CD4-positive, alpha-beta T cell treated with Interleukin-6 at 100 ng/mL for 8 hours (primary cell): ENCODE data around the gene RASD1.

Source experiments
- DNase-seq: peaks from one replicate; pipeline ENCODE4 v3.0.0-alpha.2; 2020; ENCODE audit warnings: mixed read lengths, low spot score

Gene RASD1

GRCh38 chr17:17510456-17511292 is 14.5 kb upstream of the RASD1 start:
- no peak for DNase-seq

DNA sequence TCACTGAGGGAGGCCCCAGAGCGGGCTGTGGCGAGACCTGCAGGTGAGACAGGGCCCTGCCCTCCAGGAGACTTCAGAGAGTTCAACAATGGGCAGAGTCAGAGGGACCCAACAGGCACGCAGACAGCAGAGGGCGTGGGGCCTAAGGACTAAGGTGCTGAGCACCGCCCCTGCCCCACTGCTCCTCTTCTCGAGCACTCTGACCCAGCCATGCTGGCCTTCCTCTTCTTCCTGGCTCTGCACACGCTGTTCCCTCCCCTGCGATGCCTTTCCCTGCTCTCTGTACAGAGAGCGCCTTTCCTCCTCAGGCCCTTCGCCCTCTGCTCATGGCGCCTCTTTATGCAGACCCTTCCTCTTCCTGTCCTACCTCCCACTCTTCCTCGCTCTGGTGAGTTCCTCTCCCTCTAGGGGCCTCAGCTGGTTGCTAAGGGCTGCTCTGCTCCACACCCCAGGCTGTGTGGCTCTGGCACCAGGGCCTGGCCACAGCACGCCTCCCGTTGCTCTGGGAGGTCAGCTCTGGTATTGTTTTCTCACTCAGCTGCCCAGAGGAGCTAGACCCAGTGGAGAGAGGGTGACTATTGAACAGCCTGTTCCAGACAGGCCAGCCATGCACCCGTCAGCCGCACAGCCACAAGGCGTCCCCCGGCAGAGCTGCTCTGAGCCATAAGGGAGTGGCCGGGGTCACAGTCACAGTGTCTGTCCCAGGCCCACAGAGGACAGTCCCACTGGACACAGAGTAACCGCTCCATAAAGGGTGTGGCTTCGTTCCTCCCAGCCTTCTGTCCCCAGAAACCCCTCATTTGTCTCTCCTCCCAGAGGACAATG is 13.6 kb upstream of the RASD1 start:
- no peak for DNase-seq

DNA sequence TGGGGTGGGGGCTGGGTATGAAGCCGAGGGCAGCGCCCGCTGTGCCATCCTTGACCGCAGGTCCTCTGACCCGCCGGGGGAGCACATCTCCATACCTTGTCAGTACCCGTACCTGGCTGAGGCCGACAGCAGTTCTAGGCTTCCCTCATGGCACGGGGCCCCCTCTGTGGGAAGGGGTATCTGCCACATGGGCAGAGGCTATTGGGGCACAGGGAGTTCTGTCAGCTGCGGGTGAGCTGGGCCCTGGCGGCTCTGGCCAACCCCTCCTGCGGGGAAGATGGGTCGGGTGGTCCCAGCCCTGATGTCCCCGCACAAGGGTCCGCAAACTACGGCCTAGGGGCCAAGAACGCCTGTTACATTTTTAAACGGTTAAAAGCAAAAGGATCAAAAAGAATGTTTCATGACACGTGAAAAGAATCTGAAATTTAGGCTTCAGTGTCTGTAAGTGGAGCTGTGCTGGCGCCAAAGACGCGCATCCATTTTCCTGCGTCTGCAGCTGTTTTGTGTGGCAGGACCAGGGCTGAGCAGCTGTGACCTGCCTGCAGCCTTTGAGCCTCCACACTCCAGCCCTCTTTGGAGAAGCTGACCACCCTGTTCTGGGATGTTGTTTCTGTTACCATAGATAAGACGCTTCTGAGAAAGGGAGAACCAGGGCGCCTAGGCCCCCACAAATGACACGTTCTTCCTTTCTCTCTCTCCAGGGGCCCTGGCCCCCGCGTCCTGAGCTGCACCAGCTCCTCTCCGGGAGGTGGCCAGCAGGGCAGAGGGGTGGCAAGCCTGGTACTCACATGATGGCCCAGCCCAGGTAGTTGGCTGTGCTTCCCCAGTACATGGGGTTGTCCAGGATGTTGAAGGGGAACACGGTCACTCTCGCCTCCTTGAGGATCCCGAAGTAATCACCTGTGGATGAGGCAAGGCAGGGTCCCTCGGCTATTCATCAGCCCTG is 12.7 kb upstream of the RASD1 start:
- DNase-seq: no peak

GRCh38 chr17:17508019-17508535 is 11.9 kb upstream of the RASD1 start:
- DNase-seq: no peak

GRCh38 chr17:17507465-17508011 is 11.3 kb upstream of the RASD1 start:
- no peak for DNase-seq

DNA sequence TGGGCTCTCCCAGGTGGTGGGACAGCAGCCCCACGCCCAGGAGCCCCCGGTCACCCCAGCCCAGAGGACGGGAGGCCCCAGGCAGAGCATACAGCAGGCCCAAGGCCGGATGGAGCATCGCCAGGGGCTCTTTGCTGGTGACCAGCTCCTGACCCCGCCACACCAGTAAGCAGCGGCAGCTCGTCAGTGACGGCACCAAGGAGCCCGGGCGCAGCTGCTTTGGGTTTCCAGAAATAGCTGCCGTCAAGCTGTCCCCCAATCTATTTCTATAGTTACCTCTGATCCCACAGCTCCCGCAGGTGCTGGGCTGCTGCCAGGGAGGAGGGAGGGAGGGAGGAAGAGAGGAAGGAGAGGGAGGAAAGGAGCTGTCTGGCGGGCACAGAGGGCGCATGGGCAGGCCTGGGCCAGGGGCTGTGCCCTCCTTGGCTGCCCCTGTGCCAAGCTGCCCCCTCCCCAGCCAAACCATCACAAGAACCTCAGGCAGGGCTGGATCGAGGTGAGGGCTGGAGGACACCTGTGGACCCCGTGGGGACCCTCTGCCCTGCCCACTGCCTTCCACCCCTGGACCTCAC is 10.8 kb upstream of the RASD1 start:
- no peak for DNase-seq

DNA sequence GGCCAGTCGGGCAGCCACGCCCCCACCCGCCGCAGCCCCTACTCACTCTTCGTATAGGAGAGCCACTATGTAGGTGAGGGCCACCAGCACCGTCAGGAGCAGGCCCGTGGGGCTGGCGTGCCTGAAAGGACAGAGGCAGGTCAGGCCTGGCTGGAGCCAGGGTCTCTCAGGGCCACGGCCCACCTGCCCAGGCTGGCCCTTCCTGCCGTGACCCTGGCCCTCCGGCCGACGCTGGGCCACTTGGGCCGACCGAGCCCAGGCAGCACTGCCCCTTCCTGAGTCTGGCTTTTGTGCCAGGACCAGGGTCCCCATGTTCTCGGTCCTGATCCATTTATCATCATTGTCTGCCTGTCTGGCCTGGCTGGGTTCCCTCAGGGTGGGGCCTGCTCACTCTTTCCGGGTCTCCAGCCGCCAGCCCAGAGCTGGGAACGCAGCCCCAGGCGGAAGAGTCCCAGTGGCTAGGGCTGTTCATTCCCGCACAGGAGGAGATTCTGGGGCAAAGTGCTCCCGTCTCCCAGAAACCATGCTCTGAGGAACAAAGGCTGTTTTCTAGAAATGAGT is 10.1 kb upstream of the RASD1 start:
- DNase-seq: no peak

DNA sequence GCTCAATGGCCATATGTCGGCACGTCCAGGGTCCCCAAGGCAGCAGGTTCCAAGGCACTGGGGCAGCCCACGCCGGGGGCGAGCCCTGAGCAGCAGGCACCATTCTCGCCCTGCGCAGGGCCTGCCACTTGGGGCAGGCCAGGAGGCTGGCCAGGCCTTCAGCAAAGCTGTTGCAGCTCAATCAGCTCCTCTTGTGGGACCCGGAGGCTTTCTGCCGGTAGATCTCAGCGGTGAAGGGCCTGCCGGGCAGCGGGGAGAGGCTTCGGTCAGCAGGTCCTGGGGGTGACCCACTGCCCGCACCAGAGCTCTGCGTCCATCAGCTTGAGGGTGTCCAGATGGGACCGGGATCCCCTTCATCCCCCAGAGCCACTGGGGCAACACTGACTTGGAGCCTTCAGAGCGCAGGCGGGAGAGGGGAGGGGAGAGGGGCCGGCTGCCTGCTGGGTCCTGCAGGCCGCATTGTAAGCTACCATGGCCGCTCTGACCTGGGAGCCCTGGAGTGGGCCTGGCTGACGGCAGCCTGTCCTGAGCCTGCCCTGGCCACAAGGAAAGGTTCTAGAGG is 9.5 kb upstream of the RASD1 start:
- no peak for DNase-seq

GRCh38 chr17:17505151-17505550 is 9.0 kb upstream of the RASD1 start:
- no peak for DNase-seq

GRCh38 chr17:17504341-17505140 is 8.3 kb upstream of the RASD1 start:
- no peak for DNase-seq

DNA sequence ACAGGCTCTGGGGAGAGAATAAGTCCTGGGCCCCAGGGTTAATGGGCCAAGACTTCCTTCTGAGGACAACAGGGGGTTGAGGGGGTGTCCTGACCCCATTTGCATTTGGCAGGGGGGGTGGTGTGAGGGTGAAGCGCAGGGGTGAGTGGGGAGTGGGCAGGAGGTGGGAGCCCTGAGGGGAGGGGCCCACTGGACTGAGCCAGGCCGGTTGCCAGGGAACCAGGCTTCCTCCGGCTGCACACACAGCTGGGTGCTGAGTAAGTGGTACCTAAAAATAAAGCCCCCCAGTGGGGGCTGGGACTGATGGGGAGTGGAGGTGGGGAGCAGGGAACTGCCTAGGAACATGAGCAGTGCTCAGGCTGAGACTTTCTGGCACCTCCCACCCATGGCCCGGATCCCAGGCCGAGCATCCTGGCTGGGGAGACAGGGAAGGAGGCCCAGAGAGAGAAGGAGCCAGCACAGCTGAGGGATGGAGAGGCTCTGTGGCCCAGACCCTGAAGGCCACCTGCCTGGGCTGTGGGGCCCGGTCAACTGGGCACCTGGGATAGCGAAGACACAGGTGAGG is 7.5 kb upstream of the RASD1 start:
- DNase-seq: no peak

GRCh38 chr17:17502741-17503565 is 6.8 kb upstream of the RASD1 start:
- no peak for DNase-seq

DNA sequence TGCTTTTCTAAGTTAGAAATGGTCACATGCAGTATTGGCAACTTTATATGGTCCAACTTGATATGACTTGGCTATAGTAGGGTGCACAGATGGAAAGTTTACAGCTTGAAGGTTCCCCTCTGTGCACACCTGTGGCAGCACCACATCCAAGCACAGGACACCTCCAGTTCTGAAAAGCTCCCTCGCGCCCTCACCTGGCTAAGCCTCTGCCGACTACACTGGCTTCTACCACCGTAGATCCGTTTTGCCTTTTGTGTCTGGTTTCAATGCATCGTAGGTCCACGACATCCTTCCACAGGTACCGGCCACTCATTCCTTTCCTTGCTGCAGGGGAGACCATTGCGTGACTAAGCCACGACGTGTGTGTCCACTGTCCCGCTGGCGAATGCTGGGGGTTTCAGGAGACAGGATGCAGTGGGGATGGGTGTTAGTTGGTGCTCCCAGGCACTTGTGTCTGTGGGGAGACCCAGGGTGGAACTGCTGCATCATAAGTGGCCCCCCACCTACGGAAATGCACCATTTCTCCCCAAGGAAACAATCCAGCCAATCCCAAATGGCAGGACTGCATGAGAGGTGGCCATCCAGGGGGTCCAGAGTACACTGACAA is 4.9 kb upstream of the RASD1 start:
- DNase-seq: no peak

- DNase-seq: no peak
These were observed 3.4 kb upstream of the RASD1 start for GRCh38 chr17:17499402-17500145.

DNA sequence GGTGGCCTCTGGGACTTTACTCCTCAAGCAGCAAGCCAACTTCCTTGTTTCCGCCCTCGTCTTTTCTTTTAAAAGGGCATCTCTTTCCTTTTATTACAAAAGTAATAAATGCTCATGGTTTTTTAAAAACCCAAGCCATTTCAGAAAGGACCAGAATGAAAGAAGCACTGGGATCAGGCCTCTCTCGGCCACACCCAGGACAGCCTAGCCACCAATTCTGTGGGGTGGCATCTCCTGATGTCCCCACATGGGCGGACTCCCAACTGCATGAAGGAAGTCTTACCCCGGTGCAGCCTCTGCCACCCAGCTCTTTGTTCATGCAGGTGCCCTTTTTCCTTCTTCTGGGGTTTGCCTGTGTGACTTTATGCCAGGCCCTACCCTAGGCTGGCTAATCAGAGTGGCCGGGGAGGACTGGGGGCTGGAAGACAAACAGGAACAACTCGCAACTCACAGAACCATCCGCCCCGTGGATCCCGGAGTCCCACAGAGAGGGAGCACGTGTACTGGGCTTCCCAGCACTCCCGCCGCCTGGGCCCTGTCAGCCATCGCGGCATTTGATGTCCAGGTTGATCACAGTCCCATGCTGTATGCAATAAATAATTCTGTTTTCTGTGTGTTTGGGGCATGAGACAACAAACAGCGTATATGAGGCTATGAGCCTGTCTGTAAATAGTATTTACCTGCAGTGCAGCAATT is 2.6 kb upstream of the RASD1 start:
- DNase-seq: no peak

- no peak for DNase-seq
These were observed 1.8 kb upstream of the RASD1 start for GRCh38 chr17:17497845-17498520.
